Mucosa of rectum (tissue), 2 donors: Measurements from ENCODE around the gene TGM2.

Experiments used
- H3K27ac ChIP-seq, 2 donors: one replicate each; pipeline ENCODE4 v1.7.0; 2013; ENCODE audit warnings: inconsistent platforms in 2 of 2, low read depth in 2 of 2, low read length in 2 of 2
- H3K27me3 ChIP-seq, 2 donors: one replicate each; pipeline ENCODE4 v1.7.0; 2013; ENCODE audit warnings: low read length in 2 of 2; ENCODE audit not compliant: control insufficient read depth in 2 of 2, insufficient read depth in 2 of 2
- H3K36me3 ChIP-seq, 2 donors: one replicate each; pipeline ENCODE4 v1.7.0; 2013; ENCODE audit warnings: low read length in 2 of 2; ENCODE audit not compliant: control insufficient read depth in 2 of 2, insufficient read depth in 2 of 2
- H3K4me1 ChIP-seq, 2 donors: one replicate each; pipeline ENCODE4 v1.7.0; 2013; ENCODE audit warnings: low read length in 2 of 2, mild to moderate bottlenecking in 1 of 2; ENCODE audit not compliant: control insufficient read depth in 2 of 2, insufficient read depth in 2 of 2
- H3K4me3 ChIP-seq, 2 donors: one replicate each; pipeline ENCODE4 v1.7.0; 2013; ENCODE audit warnings: low read length in 2 of 2
- H3K9ac ChIP-seq, 2 donors: one replicate each; pipeline ENCODE4 v1.7.0; 2013; ENCODE audit warnings: low read length in 2 of 2, low read depth in 1 of 2, mild to moderate bottlenecking in 1 of 2
- H3K9me3 ChIP-seq, 2 donors: one replicate each; pipeline ENCODE4 v1.7.0; 2013; ENCODE audit warnings: low read length in 2 of 2; ENCODE audit not compliant: control insufficient read depth in 2 of 2
- donor health status: healthy.
- donor health status: Normal muscosa, but diverticular disease.

TGM2 gene

DNA sequence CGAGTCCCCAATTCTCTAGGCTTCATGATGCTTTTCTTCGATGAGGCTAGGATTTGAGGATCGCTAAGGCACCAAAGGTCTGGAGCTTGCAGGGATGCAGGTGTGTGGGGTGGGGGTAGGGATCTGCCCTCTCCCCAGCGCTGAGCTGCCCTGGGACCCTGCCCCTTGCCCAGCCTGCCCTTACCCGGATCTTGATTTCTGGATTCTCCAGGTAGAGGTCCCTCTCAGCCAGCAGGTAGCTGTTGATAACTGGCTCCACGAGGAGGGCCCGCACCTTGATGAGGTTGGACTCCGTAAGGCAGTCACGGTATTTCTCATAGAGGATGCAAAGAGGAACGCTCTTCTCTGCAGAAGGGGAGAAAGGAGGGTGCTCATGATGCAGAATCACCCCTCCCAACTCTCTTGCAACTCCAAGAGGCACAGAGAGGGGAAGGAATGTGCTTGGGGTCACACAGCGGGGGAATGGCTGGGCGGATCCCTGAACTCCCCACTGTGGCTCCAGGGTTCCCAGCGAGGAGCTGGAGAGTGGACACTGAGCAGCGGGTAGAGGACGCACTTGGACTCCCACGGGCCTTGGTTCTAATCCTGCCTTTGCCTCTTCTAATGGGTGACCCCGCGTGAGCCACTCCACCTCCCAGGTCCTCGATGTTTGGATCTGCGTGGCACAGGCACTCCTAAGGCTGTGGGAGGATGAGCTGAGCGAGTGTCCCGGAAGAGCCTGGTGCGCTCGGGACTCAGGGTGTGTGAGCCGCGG, 32.7 kb downstream of the TGM2 start:
- Histone ChIP-seq H3K27me3 (no peaks in the 10 kb centered on the region), H3K36me3 (no peaks in the 10 kb centered on the region), H3K27ac (no peak overlapping the region), H3K4me3 (no peak overlapping the region), H3K4me1 (no peaks in the 10 kb centered on the region), H3K9me3 (no peaks in the 10 kb centered on the region), H3K9ac (no peak overlapping the region)

DNA sequence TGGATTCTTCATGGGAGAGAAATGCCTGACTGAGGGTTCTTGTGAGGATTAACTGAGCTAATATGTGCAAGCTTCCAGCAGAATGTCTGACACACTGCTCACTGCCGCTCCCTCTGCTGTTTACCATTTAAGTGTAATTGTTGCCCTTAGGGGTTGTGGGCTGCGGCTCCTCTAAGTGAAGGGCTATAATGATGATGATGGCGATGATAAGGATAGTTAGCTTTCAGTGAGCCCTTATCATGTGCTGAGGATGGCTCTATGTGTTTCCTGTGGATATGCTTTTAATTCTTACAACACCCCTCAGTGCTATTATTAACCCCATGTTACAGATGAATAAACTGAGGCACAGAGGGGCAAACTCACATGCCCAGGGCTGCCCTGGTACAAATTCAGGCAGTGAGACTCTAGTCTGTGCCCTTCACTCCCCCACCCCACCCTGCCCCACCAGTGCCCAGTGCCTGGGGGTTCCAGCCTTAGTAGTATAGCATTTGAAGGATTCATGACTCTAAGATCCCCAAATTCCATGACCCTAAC, 33.4 kb downstream of the TGM2 start:
- no peaks in the 10 kb centered on the region for H3K4me1 ChIP-seq
- no peak overlapping the region for H3K27ac ChIP-seq
- no peaks in the 10 kb centered on the region for H3K36me3 ChIP-seq
- no peak overlapping the region for H3K4me3 ChIP-seq
- H3K9me3 ChIP-seq: no peaks in the 10 kb centered on the region
- H3K27me3 ChIP-seq: no peaks in the 10 kb centered on the region
- no peak overlapping the region for H3K9ac ChIP-seq

DNA sequence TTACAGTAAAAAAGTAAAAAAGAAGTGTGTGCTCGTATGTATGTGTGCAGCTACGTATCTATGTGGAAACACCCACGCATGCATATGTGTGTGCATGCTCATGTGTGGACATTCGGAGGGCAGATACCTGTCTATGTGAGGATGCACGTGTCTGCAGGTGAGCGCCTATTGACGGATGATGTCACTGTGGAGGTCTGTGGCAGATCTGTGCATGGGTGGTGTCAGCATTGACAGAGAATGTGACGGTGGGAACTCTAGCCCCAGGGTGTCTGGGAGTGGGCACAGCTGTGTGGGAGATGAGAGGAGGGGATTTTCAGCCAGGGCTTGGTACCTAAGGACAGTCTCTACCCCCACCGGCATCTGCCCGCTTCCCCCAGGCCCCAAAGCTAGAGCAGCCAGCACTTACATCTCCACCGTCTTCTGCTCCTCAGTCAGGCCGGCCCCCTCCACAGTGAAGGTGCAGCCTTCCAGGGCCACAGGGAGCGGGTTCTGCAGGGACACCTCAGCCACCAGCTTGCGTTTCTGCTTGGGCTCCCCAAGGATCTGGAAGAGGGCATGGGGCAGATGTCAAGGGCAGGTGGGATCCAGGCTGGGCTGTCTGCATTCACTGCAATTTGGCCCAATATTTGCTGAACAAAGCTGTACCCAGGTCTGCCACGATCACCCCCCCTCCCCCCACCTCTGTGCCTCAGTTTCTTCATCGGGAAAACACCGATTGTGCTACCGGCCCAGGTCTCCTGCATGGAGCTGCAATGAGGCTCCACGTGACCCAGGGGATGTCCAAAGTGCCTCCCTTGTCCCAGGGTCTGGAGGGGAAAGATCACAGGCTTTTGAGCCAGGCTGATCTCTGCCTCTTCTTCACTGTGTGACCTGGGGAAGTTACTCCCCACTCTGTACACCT, 34.1 kb downstream of the TGM2 start:
- H3K27me3 ChIP-seq: no peaks in the 10 kb centered on the region
- H3K4me1 ChIP-seq: peaks cover 0 to 4% of the 10 kb centered on the region in 2 donors
- no peak overlapping the region for H3K4me3 ChIP-seq
- no peaks in the 10 kb centered on the region for H3K36me3 ChIP-seq
- H3K9me3 ChIP-seq: no peaks in the 10 kb centered on the region
- H3K9ac ChIP-seq: no peak overlapping the region
- no peak overlapping the region for H3K27ac ChIP-seq

DNA sequence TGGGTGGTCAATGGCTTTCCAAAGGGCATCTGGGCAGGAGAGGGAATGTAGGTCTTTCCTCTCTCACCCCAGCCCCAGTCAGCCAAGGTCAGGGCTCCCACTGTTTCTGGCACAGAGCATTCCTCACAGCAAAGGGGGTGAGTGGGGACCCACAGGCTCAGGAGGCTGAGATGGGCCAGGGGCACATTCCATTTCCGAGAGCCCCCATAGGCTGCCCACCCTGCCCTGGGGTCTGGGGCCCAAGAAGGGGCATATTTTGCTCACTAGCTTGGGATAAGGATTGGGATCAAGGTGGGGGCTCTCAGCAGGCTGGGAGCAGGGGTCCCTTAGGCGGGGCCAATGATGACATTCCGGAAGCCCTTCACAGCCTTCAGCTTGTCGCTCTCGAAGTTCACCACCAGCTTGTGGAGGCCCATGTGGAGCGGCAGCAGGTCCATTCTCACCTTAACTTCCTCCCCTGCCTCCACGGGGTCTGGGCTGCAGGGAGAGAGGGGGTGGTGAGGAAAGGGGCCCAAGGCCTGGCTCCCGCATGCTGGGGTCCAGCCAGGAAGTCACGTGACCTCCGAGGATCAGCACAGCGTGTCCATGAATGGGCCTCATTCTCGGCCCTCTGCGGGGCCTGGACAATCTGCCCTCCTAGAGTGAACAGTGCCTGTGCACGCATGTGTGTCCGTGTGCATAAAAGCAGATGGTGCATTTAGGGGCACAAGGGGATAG, 35.0 kb downstream of the TGM2 start:
- Histone ChIP-seq H3K27me3 (no peaks in the 10 kb centered on the region), H3K9ac (no peak overlapping the region), H3K9me3 (no peaks in the 10 kb centered on the region), H3K4me3 (no peak overlapping the region), H3K27ac (no peak overlapping the region), H3K36me3 (no peaks in the 10 kb centered on the region), H3K4me1 (peaks cover 5 to 8% of the 10 kb centered on the region in 2 donors)

DNA sequence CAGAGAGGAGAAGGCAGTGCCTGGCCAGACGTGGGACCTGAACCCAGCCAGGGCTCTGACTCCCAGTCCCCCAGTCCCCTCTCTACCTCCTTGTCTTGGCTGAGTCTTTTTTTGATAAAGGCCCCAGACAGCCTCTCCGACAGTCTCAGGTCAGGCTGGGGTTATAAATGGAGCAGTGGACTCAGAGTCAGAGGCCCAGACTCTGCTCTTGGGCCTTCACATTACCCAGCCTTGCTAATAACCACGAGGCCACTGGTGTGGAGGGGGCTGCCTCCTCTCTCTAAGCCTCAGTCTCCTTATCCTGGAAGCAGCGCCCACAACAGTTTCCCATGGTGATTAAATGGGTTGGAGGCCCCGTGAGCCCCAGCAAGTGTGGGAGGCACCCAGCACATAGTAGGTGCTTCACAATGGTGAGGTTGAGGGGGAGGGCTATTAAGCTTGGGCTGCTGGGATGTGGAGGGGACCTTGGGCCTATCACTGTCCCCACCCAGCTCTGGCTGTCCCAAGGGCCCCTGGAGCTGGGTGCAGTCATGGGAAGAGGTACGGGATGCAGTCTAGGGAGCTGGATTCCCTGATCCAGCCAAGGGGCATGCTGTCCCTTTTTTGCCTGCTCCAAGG, 35.7 kb downstream of the TGM2 start:
- Histone ChIP-seq H3K27me3 (no peaks in the 10 kb centered on the region), H3K27ac (no peak overlapping the region), H3K4me3 (no peak overlapping the region)

DNA sequence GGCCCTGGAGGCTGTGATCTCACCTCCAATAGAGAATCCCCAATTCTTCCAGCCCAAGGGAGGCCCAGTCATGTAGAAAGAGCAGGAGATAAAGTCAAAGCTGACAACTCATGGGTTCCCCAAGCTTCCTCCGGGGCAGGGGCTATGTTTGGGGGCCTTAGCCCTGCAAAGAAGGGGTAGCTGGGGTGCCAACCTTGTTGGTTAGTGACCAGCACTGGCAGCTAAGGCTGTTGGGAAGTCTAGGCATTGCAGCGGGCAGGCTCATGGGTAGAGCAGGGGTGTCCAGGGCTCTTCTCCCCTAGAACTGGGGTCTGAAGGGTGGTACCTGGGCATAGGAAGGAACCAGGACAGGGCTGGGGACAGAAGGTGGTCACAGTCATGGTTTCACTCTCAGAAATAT, 36.4 kb downstream of the TGM2 start:
- no peak overlapping the region for H3K4me3 ChIP-seq
- H3K4me1 ChIP-seq: peaks cover 6 to 8% of the 10 kb centered on the region in 2 donors
- no peaks in the 10 kb centered on the region for H3K36me3 ChIP-seq
- H3K27ac ChIP-seq: no peak overlapping the region
- no peak overlapping the region for H3K9ac ChIP-seq
- no peaks in the 10 kb centered on the region for H3K9me3 ChIP-seq
- no peaks in the 10 kb centered on the region for H3K27me3 ChIP-seq

More for the DNA sequence above, 35.7 kb downstream of the TGM2 start:
- H3K9ac ChIP-seq: no peak overlapping the region
- H3K36me3 ChIP-seq: no peaks in the 10 kb centered on the region
- H3K4me1 ChIP-seq: peaks cover 6 to 8% of the 10 kb centered on the region in 2 donors
- no peaks in the 10 kb centered on the region for H3K9me3 ChIP-seq

DNA sequence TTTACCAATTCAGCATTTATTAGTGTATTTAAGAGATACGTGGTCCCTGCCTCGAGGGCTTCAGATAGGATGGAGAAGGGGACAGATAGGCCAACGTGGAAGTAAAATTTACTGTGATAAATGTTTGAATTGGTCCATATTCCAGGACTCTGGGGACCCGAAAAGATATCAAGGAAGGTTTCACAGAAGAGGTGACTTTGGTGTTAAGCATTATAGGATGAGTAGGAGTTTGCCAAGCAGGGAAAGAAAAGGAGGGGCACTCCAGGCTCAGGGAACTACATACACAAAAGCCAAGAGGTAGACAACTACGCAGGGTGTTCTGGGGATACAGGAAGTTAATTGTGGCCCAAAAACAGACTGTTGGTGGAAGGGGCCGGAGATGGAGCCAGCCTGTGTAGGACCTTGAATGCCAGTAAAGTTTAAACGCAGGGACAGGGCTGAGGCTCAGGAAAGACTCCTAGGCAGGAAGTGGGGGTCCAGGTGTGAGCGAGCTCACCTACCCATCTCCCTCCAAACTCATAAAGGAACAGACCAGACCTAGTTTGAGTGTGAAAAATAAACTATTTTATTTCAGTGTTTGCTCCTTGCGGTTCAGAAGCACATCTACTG, 37.0 kb downstream of the TGM2 start:
- Histone ChIP-seq H3K9me3 (no peaks in the 10 kb centered on the region), H3K27ac (no peak overlapping the region), H3K27me3 (no peaks in the 10 kb centered on the region), H3K4me1 (peaks cover 6 to 8% of the 10 kb centered on the region in 2 donors), H3K36me3 (no peaks in the 10 kb centered on the region), H3K9ac (no peak overlapping the region), H3K4me3 (no peak overlapping the region)

DNA sequence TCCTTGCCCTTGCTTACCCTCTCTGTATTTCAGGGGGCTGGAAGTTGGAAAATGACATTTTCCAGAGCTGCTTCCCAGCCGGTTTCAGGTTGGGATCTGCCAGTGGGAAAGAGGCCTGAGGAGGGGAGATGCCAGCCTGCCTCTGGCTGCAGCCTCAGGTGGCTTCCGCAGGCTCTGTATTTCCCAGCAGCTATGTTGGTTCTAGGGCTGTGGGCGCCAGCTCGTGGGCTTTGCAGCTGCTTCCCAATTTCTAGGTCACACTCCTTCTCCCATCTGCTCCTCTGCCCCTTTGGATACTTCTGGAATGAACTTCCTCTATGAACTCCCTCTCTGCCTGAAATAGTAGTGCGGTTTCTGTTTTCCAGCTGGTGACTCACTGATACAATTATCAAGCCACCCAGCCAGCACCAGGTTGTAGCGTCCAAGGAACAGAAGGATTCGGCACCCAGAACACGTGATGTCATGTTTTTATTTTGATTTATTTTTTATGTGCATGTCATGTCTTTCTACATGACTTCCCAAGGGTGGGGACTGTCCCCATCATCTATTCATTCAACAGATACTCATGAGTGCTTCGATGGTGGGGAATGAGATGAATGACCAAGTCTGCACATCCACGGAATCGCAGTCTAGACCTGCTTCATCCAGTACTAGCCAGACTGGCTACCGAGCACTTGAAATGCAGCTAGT, 38.0 kb downstream of the TGM2 start:
- Histone ChIP-seq H3K9me3 (no peaks in the 10 kb centered on the region), H3K36me3 (no peaks in the 10 kb centered on the region), H3K4me3 (no peak overlapping the region), H3K27me3 (no peaks in the 10 kb centered on the region), H3K4me1 (peaks cover 6 to 8% of the 10 kb centered on the region in 2 donors), H3K27ac (no peak overlapping the region), H3K9ac (no peak overlapping the region)
